Measurements from ENCODE around the gene RASD2. TPM values are rescaled to one million over a fixed set of nuclear protein-coding genes. Genes with fewer than 3 reads are reported as not detected.
A peak's percentile ranks its signal among the peaks of the same experiment; 100 is the strongest.
"Not testable (repeated sequence)": the region's sequence is repeated elsewhere in the genome, so short reads cannot be mapped to it uniquely, and the experiment has no call there.

RASD2 gene, protein sequence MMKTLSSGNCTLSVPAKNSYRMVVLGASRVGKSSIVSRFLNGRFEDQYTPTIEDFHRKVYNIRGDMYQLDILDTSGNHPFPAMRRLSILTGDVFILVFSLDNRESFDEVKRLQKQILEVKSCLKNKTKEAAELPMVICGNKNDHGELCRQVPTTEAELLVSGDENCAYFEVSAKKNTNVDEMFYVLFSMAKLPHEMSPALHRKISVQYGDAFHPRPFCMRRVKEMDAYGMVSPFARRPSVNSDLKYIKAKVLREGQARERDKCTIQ
- not detected in 2 replicates for total RNA-seq (2013; cell fraction: nucleolus; rRNA removed)
- total RNA-seq (2014; rRNA removed): not detected in 2 replicates
- total RNA-seq (2014; rRNA removed; fragmentation: Illumina TruSeq; extraction: Trizol): not detected in 2 replicates
- total RNA-seq (2021): not detected in 2 replicates
- polyA plus RNA-seq (2011; ENCODE audit: low read depth): not detected
- polyA plus RNA-seq (2011; rRNA removed): 0.03 TPM in 1 of 2 replicates, not detected in the other
- not detected in 2 replicates for polyA plus RNA-seq (2011; cell fraction: cytosol; rRNA removed)
- polyA plus RNA-seq (2011; cell fraction: nucleus; rRNA removed): 0.03 TPM in 2 replicates
- 0.04 TPM in 1 of 2 replicates, not detected in the other for polyA plus RNA-seq (2012)
- not detected in 2 replicates for polyA plus RNA-seq (2014; fragmentation: Illumina TruSeq; extraction: Trizol)
- polyA plus RNA-seq (2014; fragmentation: Nextera tagmentation; extraction: Ambion mirVana): not detected
- not detected in 2 replicates for polyA plus RNA-seq (2014; rRNA removed)
- not detected for polyA plus RNA-seq (2016; fragmentation: Nextera tagmentation; extraction: Ambion mirVana)
- polyA minus RNA-seq (2011; rRNA and poly(A)+ RNA removed): not detected in 2 replicates
- not detected in 2 replicates for polyA minus RNA-seq (2011; cell fraction: cytosol; rRNA and poly(A)+ RNA removed)
- not detected in 2 replicates for polyA minus RNA-seq (2011; cell fraction: nucleus; rRNA and poly(A)+ RNA removed)
- Bru-seq, nascent RNA: percentile 21 among the genes with signal in this experiment
- BruChase-seq, experiment 1, labeled RNA remaining after a 6-hour chase: percentile 27 among the genes with signal in this experiment
- percentile 22 among the genes with signal in this experiment for BruChase-seq, experiment 2, labeled RNA remaining after a 2-hour chase
- long read RNA-seq, experiment 1: 0 reads
- long read RNA-seq, experiment 2: 0 reads

DNA sequence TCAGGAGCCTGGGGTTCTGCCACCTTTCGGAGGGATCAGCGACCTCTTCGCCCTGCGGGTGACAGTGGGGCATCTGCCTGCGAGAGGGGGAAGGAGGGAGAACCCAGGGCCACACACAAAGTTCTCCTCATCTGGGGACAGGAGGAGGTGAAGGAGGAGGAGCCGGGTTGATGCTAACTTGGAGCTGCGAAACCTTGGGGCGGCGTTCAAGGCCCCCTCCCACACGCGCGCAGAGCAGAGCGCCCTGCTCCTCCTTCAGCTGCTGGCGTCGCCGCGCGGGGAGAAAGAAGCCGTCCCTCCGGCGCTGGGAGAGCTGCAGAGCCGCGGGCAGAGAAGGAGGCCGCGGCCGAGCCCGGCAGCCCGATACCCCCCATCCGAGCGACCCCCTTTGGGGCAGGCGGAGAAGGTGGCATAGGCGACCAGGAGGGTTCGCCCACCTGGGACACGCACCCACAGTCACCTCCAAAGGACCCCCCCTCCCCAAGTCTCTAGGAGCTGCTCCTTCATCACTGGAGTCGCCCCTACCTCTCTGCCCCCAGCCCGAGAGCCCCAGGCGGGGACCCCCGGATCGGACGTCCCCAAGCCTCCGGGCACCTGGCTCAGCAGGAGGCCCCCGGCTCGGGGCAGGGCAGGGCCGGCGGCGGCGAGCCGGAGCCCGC is at the start of gene RASD2:
Gene RASD2, plus strand, starts transcription at position 237 of the 659 bp plus-strand sequence. CDS start 5,979 bp downstream, outside the sequence.
- CTCF ChIA-PET: no interaction called here
- intact Hi-C loops (cut with micrococcal nuclease; ENCODE audit: unreplicated experiment): no loop called here

DNA sequence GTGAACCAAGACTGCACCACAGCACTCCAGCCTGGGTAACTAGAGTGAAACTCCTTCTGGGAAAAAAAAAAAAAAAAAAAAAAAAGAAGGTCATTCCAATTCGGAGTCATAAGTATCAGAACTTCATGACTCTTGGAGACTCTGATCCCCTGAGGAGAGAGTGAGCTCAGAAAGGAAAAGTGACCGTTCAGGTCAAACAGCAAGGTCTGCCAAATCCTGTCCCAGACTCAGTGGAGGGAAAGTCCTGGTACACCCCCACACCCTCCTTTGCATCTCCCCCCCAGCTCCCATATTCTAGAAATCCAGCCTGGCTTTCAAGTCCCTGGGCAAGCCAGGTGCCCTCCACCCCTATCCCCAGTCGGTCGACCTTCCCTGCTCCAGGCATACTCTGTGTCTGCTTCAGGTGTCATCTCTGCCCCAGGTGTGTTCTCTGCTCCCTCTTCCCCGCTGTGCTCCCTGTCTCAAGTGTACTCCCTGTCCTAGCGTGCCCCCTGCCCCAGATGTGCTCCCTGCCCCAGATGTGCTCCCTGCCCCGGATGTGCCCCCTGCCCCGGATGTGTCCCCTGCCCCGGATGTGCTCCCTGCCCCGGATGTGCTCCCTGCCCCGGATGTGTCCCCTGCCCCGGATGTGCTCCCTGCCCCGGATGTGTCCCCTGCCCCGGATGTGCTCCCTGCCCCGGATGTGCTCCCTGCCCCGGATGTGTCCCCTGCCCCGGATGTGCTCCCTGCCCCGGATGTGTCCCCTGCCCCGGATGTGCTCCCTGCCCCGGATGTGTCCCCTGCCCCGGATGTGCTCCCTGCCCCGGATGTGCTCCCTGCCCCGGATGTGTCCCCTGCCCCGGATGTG is 49.3 kb upstream of the RASD2 start:
- H3K36me3 ChIP-seq (ENCODE audit: control insufficient read depth in 2 of 2, insufficient read depth in 2 of 2, low read length in 1 of 2); H3K4me2 ChIP-seq (ENCODE audit: control insufficient read depth, insufficient read depth); H3K27ac ChIP-seq (ENCODE audit: control insufficient read depth, insufficient read depth); RAD21 ChIA-PET (ENCODE audit: unreplicated experiment); POLR2A ChIA-PET; SMC1A ChIA-PET (ENCODE audit: uncharacterized antibody, unreplicated experiment); ATAC-seq; H3K27me3 ChIP-seq (replicated peaks in 1 of 2; ENCODE audit: control insufficient read depth in 2 of 2, insufficient read depth in 2 of 2, low read length in 1 of 2); H3K4me1 ChIP-seq (ENCODE audit: control insufficient read depth, insufficient read depth, low read length); CTCF ChIA-PET; in situ Hi-C loops (cut with MboI); H2AFZ ChIP-seq (ENCODE audit: control insufficient read depth, low read depth, low read length); H4K20me1 ChIP-seq (ENCODE audit: control insufficient read depth, insufficient read depth); H3K9ac ChIP-seq (ENCODE audit: control insufficient read depth, insufficient read depth, low read length); BruUV-seq (replicated peaks); H3K4me3 ChIP-seq; H3K9me3 ChIP-seq (replicated peaks; ENCODE audit: control insufficient read depth, insufficient read depth, low read length); intact Hi-C loops (cut with micrococcal nuclease; ENCODE audit: unreplicated experiment); DNase-seq (ENCODE audit: low read depth, low spot score); H3K79me2 ChIP-seq (ENCODE audit: control insufficient read depth, insufficient read depth, low read length); FAIRE-seq: not testable (repeated sequence)
- 46% methylated on average over 5 of the region's 24 CpGs for WGBS (ENCODE audit: insufficient coverage, insufficient replicate concordance, low lambda C conversion rate, missing lambda C conversion rate)

More for the DNA sequence above, at the start of gene RASD2:
- H3K36me3 ChIP-seq (ENCODE audit: control insufficient read depth in 2 of 2, insufficient read depth in 2 of 2, low read length in 1 of 2): no peaks in the 10 kb centered on the region
- no peaks in the 10 kb centered on the region for H3K79me2 ChIP-seq (ENCODE audit: control insufficient read depth, insufficient read depth, low read length)
- 6% methylated on average over 36 of the region's 49 CpGs for WGBS (ENCODE audit: insufficient coverage, insufficient replicate concordance, low lambda C conversion rate, missing lambda C conversion rate)
- peak; percentile 45 for ATAC-seq
- peak within 1 kb of the TSS; percentile 44; the same call in 1 of the 2 replicates for H3K4me3 ChIP-seq
- DNase-seq (ENCODE audit: low read depth, low spot score): no peak
- peaks cover 7 to 17% of the 10 kb centered on the region in 2 experiments for H3K27me3 ChIP-seq (replicated peaks in 1 of 2; ENCODE audit: control insufficient read depth in 2 of 2, insufficient read depth in 2 of 2, low read length in 1 of 2)
- ChIA-PET RAD21 (ENCODE audit: unreplicated experiment) (no interaction called here), POLR2A (no interaction called here), SMC1A (ENCODE audit: uncharacterized antibody, unreplicated experiment) (no interaction called here)
- in situ Hi-C loops (cut with MboI): no loop called here
- H3K9me3 ChIP-seq (replicated peaks; ENCODE audit: control insufficient read depth, insufficient read depth, low read length): no peaks in the 10 kb centered on the region
- H3K27ac ChIP-seq (ENCODE audit: control insufficient read depth, insufficient read depth): no peak within 1 kb of the TSS
- no peaks in the 10 kb centered on the region for H4K20me1 ChIP-seq (ENCODE audit: control insufficient read depth, insufficient read depth)
- H2AFZ ChIP-seq (ENCODE audit: control insufficient read depth, low read depth, low read length): peak within 1 kb of the TSS; percentile 58
- H3K4me2 ChIP-seq (ENCODE audit: control insufficient read depth, insufficient read depth): peak within 1 kb of the TSS; percentile 87
- FAIRE-seq: no peak
- no peak for TF ChIP-seq MEF2B (IDR thresholded peaks at IDR 0.05; ENCODE audit: partially characterized antibody, poor library complexity, severe bottlenecking)
- no TSS peak for BruUV-seq (replicated peaks)
- no peak within 1 kb of the TSS for H3K9ac ChIP-seq (ENCODE audit: control insufficient read depth, insufficient read depth, low read length)
- peaks cover 6% of the 10 kb centered on the region for H3K4me1 ChIP-seq (ENCODE audit: control insufficient read depth, insufficient read depth, low read length)

Measured in GM12878 (cell line).